Mesothelial cell of epicardium (in vitro differentiated cells): Measurements from ENCODE around the gene C1orf50. TPM values are rescaled to one million over a fixed set of nuclear protein-coding genes. Genes with fewer than 3 reads are reported as not detected.

Source experiments
- DNase-seq, 2 experiments: peaks; one replicate each; pipeline ENCODE4 v3.0.0; 2021; ENCODE audit warnings: low spot score in 2 of 2; ENCODE audit not compliant: unreplicated experiment in 2 of 2
- H3K27ac Mint-ChIP-seq: 2 replicates; pipeline ENCODE4 v1.8.0; 2021; ENCODE audit warnings: mixed read lengths
- H3K27me3 Mint-ChIP-seq: 2 replicates; pipeline ENCODE4 v1.8.0; 2021; ENCODE audit warnings: low read depth, mixed read lengths
- H3K36me3 Mint-ChIP-seq: 2 replicates; pipeline ENCODE4 v1.8.0; 2021; ENCODE audit warnings: mixed read lengths
- H3K4me1 Mint-ChIP-seq: 2 replicates; pipeline ENCODE4 v1.8.0; 2021; ENCODE audit warnings: mixed read lengths
- H3K4me3 Mint-ChIP-seq: 2 replicates; pipeline ENCODE4 v1.8.0; 2021; ENCODE audit warnings: mild to moderate bottlenecking, moderate library complexity, mixed read lengths
- H3K9me3 Mint-ChIP-seq: 2 replicates; pipeline ENCODE4 v1.8.0; 2021; ENCODE audit warnings: mixed read lengths
- CTCF ChIP-seq: fragments of 200-600 bp; sonication (generic); IDR thresholded peaks from one replicate; pipeline ENCODE4 v1.5.0; 2021; ENCODE audit warnings: antibody characterized with exemption; ENCODE audit not compliant: unreplicated experiment
- total RNA-seq: library from RNA; stranded (reverse); gene quantifications from 3 replicates; pipeline ENCODE4 v1.2.1, GENCODE V29; 2021

Gene C1orf50
- total RNA-seq, 1 donor from 2014 or later = 10.4 TPM

GRCh38 chr1:42793824-42794223, 26.8 kb downstream of the C1orf50 start:
- Mint-ChIP-seq H3K27me3 (no peaks in the 10 kb centered on the region), H3K9me3 (no peaks in the 10 kb centered on the region), H3K4me1 (no peaks in the 10 kb centered on the region), H3K27ac (no peak overlapping the region), H3K4me3 (no peak overlapping the region), H3K36me3 (no peaks in the 10 kb centered on the region)
- no peak for DNase-seq
- no peak for TF ChIP-seq CTCF

- no peak for TF ChIP-seq CTCF
- H3K4me3 Mint-ChIP-seq = no peak overlapping the region
- H3K36me3 Mint-ChIP-seq = no peaks in the 10 kb centered on the region
- H3K4me1 Mint-ChIP-seq = no peaks in the 10 kb centered on the region
- DNase-seq = no peak
- H3K27me3 Mint-ChIP-seq = no peaks in the 10 kb centered on the region
- H3K9me3 Mint-ChIP-seq = no peaks in the 10 kb centered on the region
- no peak overlapping the region for H3K27ac Mint-ChIP-seq
Observed at GRCh38 chr1:42797414-42797813, 30.4 kb downstream of the C1orf50 start.

- no peak for TF ChIP-seq CTCF
- no peaks in the 10 kb centered on the region for H3K27me3 Mint-ChIP-seq
- H3K9me3 Mint-ChIP-seq = no peaks in the 10 kb centered on the region
- no peak overlapping the region for H3K27ac Mint-ChIP-seq
- DNase-seq = no peak
- no peak overlapping the region for H3K4me3 Mint-ChIP-seq
- no peaks in the 10 kb centered on the region for H3K4me1 Mint-ChIP-seq
- no peaks in the 10 kb centered on the region for H3K36me3 Mint-ChIP-seq
Observed at GRCh38 chr1:42797979-42798378, 30.9 kb downstream of the C1orf50 start.

- no peaks in the 10 kb centered on the region for H3K4me1 Mint-ChIP-seq
- no peak overlapping the region for H3K4me3 Mint-ChIP-seq
- no peaks in the 10 kb centered on the region for H3K27me3 Mint-ChIP-seq
- TF ChIP-seq CTCF = no peak
- peaks cover 18% of the 10 kb centered on the region for H3K36me3 Mint-ChIP-seq
- DNase-seq = no peak
- peaks cover 6% of the 10 kb centered on the region for H3K9me3 Mint-ChIP-seq
- no peak overlapping the region for H3K27ac Mint-ChIP-seq
Observed at GRCh38 chr1:42801832-42802473, 34.9 kb downstream of the C1orf50 start.

GRCh38 chr1:42806171-42806570, 39.1 kb downstream of the C1orf50 start:
- no peak for DNase-seq
- H3K9me3 Mint-ChIP-seq = peaks cover 6% of the 10 kb centered on the region
- H3K36me3 Mint-ChIP-seq = peaks cover 22% of the 10 kb centered on the region
- no peaks in the 10 kb centered on the region for H3K27me3 Mint-ChIP-seq
- TF ChIP-seq CTCF = no peak
- H3K27ac Mint-ChIP-seq = no peak overlapping the region
- no peak overlapping the region for H3K4me3 Mint-ChIP-seq
- no peaks in the 10 kb centered on the region for H3K4me1 Mint-ChIP-seq

GRCh38 chr1:42806593-42806992, 39.5 kb downstream of the C1orf50 start:
- Mint-ChIP-seq H3K27me3 (no peaks in the 10 kb centered on the region), H3K4me1 (peaks cover 2% of the 10 kb centered on the region), H3K9me3 (peaks cover 6% of the 10 kb centered on the region), H3K36me3 (peaks cover 25% of the 10 kb centered on the region), H3K4me3 (no peak overlapping the region), H3K27ac (no peak overlapping the region)
- TF ChIP-seq CTCF = no peak
- no peak for DNase-seq
